ENCODE measurements around the gene FBXO36. TPM values are rescaled to one million over a fixed set of nuclear protein-coding genes. Genes with fewer than 3 reads are reported as not detected.
"Not testable (repeated sequence)": the region's sequence is repeated elsewhere in the genome, so short reads cannot be mapped to it uniquely, and the experiment has no call there.

FBXO36 gene
- total RNA-seq, 2 donors from 2014 or later: 5.6 to 8.4 TPM

DNA sequence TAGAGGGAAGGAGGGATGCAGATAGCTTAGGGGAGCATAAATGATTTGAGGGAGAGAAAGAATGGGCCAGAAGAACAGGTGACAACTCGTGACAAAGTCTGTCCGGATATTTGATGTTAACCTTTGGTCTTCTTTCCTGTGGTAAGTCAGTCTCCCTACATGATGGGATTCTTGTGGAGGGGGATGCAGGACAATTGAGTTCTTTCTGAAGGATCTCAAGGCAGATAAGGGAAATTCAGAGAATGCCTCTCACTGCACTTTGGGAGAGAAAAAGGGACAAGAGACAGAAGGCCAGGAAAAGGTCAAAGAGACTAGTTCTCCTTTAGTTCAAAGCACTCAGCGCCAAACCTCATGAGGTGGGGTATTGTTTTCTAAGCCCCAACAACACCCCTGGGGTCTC lies 34.2 kb downstream of the FBXO36 start:
- H3K9me3 ChIP-seq: no peaks in the 10 kb centered on the region
- no peaks in the 10 kb centered on the region for H3K27me3 ChIP-seq (replicated peaks; ENCODE audit: insufficient read depth)
- no peaks in the 10 kb centered on the region for H3K36me3 ChIP-seq
- TF ChIP-seq, protein P1, sequence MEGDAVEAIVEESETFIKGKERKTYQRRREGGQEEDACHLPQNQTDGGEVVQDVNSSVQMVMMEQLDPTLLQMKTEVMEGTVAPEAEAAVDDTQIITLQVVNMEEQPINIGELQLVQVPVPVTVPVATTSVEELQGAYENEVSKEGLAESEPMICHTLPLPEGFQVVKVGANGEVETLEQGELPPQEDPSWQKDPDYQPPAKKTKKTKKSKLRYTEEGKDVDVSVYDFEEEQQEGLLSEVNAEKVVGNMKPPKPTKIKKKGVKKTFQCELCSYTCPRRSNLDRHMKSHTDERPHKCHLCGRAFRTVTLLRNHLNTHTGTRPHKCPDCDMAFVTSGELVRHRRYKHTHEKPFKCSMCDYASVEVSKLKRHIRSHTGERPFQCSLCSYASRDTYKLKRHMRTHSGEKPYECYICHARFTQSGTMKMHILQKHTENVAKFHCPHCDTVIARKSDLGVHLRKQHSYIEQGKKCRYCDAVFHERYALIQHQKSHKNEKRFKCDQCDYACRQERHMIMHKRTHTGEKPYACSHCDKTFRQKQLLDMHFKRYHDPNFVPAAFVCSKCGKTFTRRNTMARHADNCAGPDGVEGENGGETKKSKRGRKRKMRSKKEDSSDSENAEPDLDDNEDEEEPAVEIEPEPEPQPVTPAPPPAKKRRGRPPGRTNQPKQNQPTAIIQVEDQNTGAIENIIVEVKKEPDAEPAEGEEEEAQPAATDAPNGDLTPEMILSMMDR (IDR thresholded peaks at IDR 0.05): no peak
- TF ChIP-seq POLR2AphosphoS5 (IDR thresholded peaks at IDR 0.05) (no peak), POLR2A (IDR thresholded peaks at IDR 0.05) (no peak)
- intact Hi-C loops (cut with DNase I): no loop called here
- WGBS: 93% methylated on average over 3 of the region's 3 CpGs
- H3K27ac ChIP-seq: no peak overlapping the region
- H3K4me3 ChIP-seq: no peak overlapping the region
- no peak for DNase-seq (ENCODE audit: low spot score)
- no peaks in the 10 kb centered on the region for H3K4me1 ChIP-seq (replicated peaks)

DNA sequence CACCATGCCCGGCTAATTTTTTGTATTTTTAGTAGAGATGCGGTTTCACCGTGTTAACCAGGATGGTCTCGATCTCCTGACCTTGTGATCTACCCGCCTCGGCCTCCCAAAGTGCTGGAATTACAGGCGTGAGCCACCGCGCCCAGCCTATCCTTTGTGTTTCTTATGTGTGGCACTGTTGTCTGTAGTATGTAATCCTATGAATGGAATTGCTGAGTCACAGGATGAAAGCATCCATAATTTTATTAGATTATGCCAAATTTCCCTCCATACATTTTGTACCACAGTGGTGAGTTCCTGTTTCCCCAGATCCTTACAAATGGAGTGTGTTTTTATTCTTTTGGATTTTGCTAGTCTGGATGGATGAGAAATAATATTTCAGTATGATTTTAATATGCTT lies 41.3 kb downstream of the FBXO36 start:
- H3K27ac ChIP-seq; intact Hi-C loops (cut with DNase I); H3K4me3 ChIP-seq; H3K36me3 ChIP-seq; H3K27me3 ChIP-seq (replicated peaks; ENCODE audit: insufficient read depth); H3K4me1 ChIP-seq (replicated peaks); DNase-seq (ENCODE audit: low spot score); H3K9me3 ChIP-seq: not testable (repeated sequence)
- 92% methylated on average over 9 of the region's 9 CpGs for WGBS

GRCh38 chr2:229969921-229970320 lies 47.6 kb downstream of the FBXO36 start:
- Histone ChIP-seq H3K4me1 (replicated peaks) (no peaks in the 10 kb centered on the region), H3K4me3 (no peak overlapping the region), H3K9me3 (no peaks in the 10 kb centered on the region), H3K27me3 (replicated peaks; ENCODE audit: insufficient read depth) (no peaks in the 10 kb centered on the region), H3K36me3 (no peaks in the 10 kb centered on the region), H3K27ac (no peak overlapping the region)
- 50% methylated on average over 3 of the region's 3 CpGs for WGBS
- intact Hi-C loops (cut with DNase I): no loop called here
- DNase-seq (ENCODE audit: low spot score): no peak
- TF ChIP-seq POLR2AphosphoS5 (IDR thresholded peaks at IDR 0.05) (no peak), POLR2A (IDR thresholded peaks at IDR 0.05) (no peak)
- TF ChIP-seq, protein P1 (IDR thresholded peaks at IDR 0.05): no peak

- Histone ChIP-seq H3K27ac (no peak overlapping the region), H3K27me3 (replicated peaks; ENCODE audit: insufficient read depth) (no peaks in the 10 kb centered on the region), H3K4me3 (no peak overlapping the region), H3K9me3 (no peaks in the 10 kb centered on the region), H3K4me1 (replicated peaks) (no peaks in the 10 kb centered on the region), H3K36me3 (no peaks in the 10 kb centered on the region)
- WGBS: 67% methylated on average over 3 of the region's 3 CpGs
- no peak for TF ChIP-seq POLR2AphosphoS5 (IDR thresholded peaks at IDR 0.05)
- no peak for TF ChIP-seq POLR2A (IDR thresholded peaks at IDR 0.05)
- TF ChIP-seq, protein P1 (IDR thresholded peaks at IDR 0.05): no peak
- no peak for DNase-seq (ENCODE audit: low spot score)
- intact Hi-C loops (cut with DNase I): no loop called here
Observed at GRCh38 chr2:229970406-229970805, 48.1 kb downstream of the FBXO36 start.

- DNase-seq (ENCODE audit: low spot score): no peak
- intact Hi-C loops (cut with DNase I): no loop called here
- WGBS: 100% methylated on average over 3 of the region's 3 CpGs
Observed at GRCh38 chr2:229971298-229971790, 49.0 kb downstream of the FBXO36 start.

More at GRCh38 chr2:229971298-229971790, 49.0 kb downstream of the FBXO36 start:
- H3K4me3 ChIP-seq: no peak overlapping the region
- H3K27me3 ChIP-seq (replicated peaks; ENCODE audit: insufficient read depth): no peaks in the 10 kb centered on the region
- no peak overlapping the region for H3K27ac ChIP-seq
- no peaks in the 10 kb centered on the region for H3K4me1 ChIP-seq (replicated peaks)
- TF ChIP-seq POLR2A (IDR thresholded peaks at IDR 0.05) (no peak), POLR2AphosphoS5 (IDR thresholded peaks at IDR 0.05) (no peak)
- TF ChIP-seq, protein P1 (IDR thresholded peaks at IDR 0.05): no peak
- no peaks in the 10 kb centered on the region for H3K9me3 ChIP-seq
- no peaks in the 10 kb centered on the region for H3K36me3 ChIP-seq

All from prostate gland (tissue), 2 donors.